Gastrocnemius medialis (tissue), 4 donors: ENCODE measurements around the gene IQCM.

Experiments
- CTCF ChIP-seq, 5 experiments: fragments of 450-650 bp in 3 of 5; fragments of 200-600 bp in 2 of 5; sonication (generic) in 2 of 5; IDR thresholded peaks in 4 of 5; conservative IDR thresholded peaks in 1 of 5; 1 replicate in 4 of 5; 2 replicates in 1 of 5; pipeline ENCODE4 v1.5.1; 2016 to 2019; ENCODE audit warnings: antibody characterized with exemption in 5 of 5, mild to moderate bottlenecking in 3 of 5, moderate library complexity in 3 of 5
- POLR2A ChIP-seq, 2 donors: fragments of 450-650 bp; IDR thresholded peaks; one replicate each; pipeline ENCODE4 v1.6.1; 2017; ENCODE audit warnings: antibody characterized with exemption in 2 of 2, mild to moderate bottlenecking in 2 of 2, moderate library complexity in 2 of 2

DNA sequence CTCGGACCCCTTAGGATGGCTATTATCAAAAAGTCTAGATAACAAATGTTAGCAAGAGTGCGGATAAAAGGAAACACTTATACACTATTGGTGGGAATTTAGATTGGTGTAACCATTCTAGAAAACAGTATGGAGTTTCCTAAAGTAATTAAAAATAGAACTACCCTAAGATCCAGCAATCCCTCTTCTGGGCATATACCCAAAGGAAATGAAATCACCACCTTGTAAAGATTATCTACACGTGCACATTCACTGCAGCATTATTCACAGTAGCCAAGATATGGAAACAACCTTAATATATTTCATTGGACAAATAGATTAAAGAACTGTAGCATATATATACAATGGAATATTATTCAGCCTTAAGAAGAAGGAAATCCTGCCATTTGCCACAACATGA is 462.4 kb downstream of the IQCM start:
- TF ChIP-seq POLR2A (IDR thresholded peaks at IDR 0.05) (no peak), CTCF (IDR thresholded peaks at IDR 0.05 in 4 of 5, conservative IDR thresholded peaks at IDR 0.05 in 1 of 5) (no peak)
